GM18867 (cell line): Measurements from ENCODE around the gene ZBTB21.
A peak's percentile ranks its signal among the peaks of the same experiment; 100 is the strongest.

Experiments
- ATAC-seq: cut with Tn5 transposase; IDR thresholded peaks from one replicate; pipeline ENCODE4 v1.9.1; 2021; ENCODE audit warnings: mild to moderate bottlenecking, moderate library complexity; ENCODE audit not compliant: unreplicated experiment

Gene ZBTB21

GRCh38 chr21:42009831-42010506 lies at the start of gene ZBTB21:
Gene ZBTB21, minus strand, starts transcription at chr21:42010360. Its CDS starts 16,265 bp downstream, at chr21:41994095.
- peak; percentile 72 for ATAC-seq

DNA sequence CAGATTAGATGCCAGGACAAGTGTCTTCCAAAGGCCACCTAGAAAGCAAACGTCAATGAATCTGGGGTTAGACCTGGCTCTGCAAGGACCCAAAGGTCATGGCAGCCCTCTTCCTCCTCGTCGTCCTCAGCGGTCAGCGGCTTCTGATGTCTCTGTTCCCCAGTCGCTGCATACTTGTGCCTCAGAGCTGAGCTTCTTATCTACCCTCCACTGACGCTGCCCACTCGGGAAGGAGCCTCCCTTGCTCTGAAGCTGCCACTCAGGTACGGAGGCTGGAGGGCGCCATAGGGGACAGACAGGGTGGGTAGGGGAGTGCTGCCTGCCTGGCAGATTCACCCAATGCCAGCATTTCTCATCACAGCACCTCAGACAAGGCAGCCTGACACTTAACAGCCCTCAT lies 49.6 kb upstream of the ZBTB21 start:
- ATAC-seq = no peak

GRCh38 chr21:42059141-42059540 lies 49.0 kb upstream of the ZBTB21 start:
- no peak for ATAC-seq

GRCh38 chr21:42058631-42059111 lies 48.5 kb upstream of the ZBTB21 start:
- ATAC-seq = no peak

DNA sequence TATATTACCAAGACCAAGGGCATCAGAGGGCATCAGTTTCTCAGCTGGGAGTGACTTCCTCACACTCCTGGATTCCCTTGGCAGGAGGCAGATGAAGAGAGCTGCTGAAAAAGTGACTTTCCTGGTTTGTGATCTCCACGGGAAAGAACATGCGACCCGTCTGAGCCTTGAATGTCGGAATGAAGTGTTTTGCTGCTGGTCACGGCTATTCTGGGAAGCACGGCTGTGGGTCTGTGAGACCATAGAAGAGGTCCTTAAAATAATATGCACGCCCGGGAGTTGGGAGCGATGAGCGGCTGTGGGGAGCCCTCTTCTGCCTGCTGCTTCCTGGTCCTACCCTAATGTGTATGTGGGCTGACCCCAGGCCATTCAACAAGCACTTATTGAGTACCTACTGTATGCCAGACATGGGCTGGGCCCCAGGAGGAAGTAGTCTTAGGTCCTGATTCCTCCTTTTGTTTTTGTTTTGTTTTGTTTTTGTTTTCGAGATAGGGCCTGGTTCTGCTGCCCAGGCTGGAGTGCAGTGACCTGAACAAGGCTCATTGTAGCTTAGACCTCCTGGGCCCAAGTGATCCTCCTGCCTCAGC lies 47.8 kb upstream of the ZBTB21 start:
- ATAC-seq = no peak

GRCh38 chr21:42056996-42057689 lies 47.0 kb upstream of the ZBTB21 start:
- ATAC-seq = no peak

DNA sequence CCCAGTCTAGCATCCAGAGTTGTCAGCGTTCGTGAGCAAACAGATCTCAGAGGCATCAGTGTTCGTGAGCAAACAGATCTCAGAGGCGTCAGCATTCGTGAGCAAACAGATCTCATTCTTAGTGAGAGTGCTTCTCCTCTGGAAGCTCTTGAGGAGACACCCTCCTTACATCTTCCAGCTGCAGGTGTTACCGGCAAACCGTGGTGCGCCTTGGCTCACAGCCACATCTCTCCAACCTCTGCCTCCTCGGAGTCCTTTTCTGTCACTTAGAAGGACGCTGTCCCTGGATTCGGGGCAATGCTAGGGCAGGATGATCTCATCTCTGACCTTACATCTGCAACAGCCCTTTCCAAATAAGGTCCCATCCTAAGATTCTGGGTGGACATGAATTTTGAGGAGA lies 46.3 kb upstream of the ZBTB21 start:
- no peak for ATAC-seq

GRCh38 chr21:42055425-42055824 lies 45.3 kb upstream of the ZBTB21 start:
- ATAC-seq = no peak

GRCh38 chr21:42051788-42052187 lies 41.6 kb upstream of the ZBTB21 start:
- no peak for ATAC-seq

DNA sequence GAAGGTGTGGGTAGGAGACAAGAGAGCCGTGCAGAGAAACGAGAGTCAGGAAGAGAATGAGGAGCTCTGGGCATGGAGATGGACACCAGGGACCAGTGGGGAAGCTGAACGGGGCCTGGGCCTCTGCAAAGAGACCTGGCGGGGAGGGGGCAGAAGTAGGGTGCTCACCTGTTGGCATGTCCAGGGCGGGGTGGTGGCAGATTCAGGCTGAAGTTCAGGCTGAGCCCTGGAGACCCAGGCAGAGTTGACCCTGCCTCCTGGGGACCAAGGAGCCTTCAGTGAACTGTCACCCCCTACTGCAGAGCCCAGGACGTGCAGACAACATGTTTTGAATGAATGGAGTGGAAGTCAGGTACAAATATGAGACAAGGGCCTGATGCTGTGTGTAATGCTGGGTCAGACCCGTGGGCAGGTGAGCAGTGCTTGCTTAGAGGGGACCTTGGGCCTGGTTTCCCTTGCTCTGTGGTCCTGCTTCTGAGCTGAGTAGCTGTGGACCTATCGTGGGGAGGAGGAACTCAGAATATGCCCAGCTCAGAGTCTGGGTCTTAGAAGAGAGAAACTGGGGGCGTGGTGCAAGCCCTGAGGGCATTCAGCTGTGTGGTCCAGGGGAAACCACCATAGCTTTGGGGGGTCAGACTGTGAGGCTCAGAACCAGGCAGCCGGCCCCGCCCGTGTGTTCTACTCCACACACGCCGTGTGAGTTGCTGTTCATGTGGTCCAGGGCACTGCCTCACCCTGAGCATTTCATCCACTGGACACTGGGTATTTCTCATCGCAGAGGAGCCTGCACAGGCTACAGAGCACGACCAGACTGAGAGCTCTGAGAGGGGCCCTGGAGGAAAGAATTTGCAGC lies 39.6 kb upstream of the ZBTB21 start:
- no peak for ATAC-seq

DNA sequence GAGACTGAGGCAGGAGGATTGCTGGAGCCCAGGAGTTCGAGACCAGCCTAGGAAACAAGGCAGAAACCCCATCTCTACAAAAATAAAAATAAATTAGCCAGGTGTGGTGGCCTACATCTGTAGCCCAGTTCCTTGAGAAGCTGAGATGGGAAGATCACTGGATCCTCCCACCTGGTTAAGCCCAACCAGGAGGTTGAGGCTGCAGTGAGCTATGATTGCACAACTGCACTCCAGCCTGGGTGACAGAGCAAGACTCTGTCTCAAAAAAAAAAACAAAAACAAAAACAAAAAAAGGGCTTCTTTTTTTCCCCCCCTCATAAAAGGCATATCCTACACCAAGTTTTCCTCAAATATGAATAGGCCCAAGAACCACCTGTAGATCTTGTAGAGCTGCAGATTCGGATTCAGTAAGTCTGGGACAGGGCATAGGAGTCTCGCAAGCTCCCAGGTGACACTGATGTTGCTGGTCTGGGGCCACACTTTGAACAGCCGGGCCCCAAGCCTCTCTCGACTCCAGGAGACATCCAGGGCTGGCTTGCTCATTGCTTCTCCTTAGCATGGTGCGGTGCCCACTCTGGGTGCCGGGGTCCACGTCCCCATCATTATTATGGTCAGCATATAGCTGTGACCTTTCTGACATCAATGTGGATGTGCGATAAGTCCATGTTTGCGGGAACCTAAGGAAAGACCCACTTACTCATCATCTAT lies 38.9 kb upstream of the ZBTB21 start:
- no peak for ATAC-seq

GRCh38 chr21:42047821-42048613 lies 37.9 kb upstream of the ZBTB21 start:
- no peak for ATAC-seq

- ATAC-seq = no peak
Observed at GRCh38 chr21:42044871-42045495, 34.8 kb upstream of the ZBTB21 start.

GRCh38 chr21:42043961-42044360 lies 33.8 kb upstream of the ZBTB21 start:
- no peak for ATAC-seq

DNA sequence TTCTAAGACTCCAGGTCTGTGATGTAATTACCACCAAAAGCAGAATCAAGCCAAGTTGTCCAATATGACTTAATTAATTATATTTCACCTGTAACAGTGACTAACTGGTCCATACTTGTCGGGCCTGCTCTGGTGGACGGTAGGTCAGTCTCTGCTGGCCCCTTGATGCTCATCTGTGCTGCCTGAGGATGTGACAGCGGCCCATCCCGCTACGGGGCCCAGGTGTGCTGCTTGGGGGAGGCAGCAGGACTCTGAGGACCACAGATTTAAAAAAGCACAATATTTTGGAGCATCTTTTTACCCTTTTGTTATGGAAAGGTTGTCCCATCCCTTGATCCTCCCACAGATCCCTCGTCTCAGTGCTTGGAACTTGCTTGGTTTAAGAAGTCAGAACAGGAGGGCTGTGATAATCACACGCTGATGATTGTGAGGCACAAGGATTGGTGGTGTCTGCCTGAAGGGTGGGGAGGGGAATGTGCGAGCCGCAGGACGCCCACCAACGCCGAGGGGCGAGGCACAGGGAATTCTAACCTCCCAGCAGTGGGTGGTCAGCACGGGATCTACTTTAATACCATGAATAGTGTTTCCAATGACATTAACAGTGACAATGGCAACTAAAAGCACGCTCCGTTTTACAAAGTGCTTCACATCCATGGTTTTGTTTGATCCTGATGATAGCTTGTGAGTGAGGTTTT lies 33.2 kb upstream of the ZBTB21 start:
- ATAC-seq = no peak

DNA sequence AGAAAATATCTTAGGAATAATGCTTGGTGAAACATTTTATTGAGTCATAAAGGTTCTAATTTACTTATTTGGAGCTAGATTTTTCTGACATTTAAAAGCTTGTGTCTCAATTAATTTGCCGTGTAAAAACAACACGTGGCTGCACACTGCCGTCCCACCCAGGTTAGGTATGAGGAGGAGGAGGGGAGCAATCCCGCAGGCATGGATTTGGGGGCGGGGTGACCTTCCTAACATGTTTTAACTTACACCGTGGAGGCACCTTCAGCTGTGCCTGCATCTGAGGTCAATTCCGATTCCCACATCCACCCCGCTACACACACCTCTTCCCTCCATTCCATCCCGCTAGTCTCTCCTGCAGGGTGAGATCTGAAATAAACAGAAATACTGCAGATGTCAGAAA lies 32.5 kb upstream of the ZBTB21 start:
- no peak for ATAC-seq

- ATAC-seq = no peak
Observed at GRCh38 chr21:42041711-42042110, 31.6 kb upstream of the ZBTB21 start.

- no peak for ATAC-seq
Observed at GRCh38 chr21:42041246-42041645, 31.1 kb upstream of the ZBTB21 start.
